SK-N-SH (cell line): ENCODE measurements around the gene GGPS1. TPM values are rescaled to one million over a fixed set of nuclear protein-coding genes. Genes with fewer than 3 reads are reported as not detected.

Experiments used
- CTCF ChIA-PET: fragments of 300-600, 350-600 bp; formaldehyde crosslinking; extraction: SDS; loops from one replicate; lab custom pipeline; 2021; lab: Yijun Ruan, JAX
- POLR2A ChIA-PET: fragments of 350-600 bp; sonication (Branson Sonifier 250); formaldehyde crosslinking; extraction: SDS; loops from one replicate; lab custom pipeline; 2020; ENCODE audit warnings: antibody characterized with exemption, inconsistent platforms; lab: Yijun Ruan, JAX
- DNase-seq: peaks from one replicate; pipeline ENCODE4 v3.0.0; 2012
- H2AFZ ChIP-seq: fragments of 200-600 bp; sonication (generic); 2 replicates; pipeline ENCODE4 v1.8.1; 2016; ENCODE audit warnings: antibody characterized with exemption, mild to moderate bottlenecking, low read depth
- H3F3A ChIP-seq: fragments of 200-600 bp; sonication (generic); replicated peaks from 2 replicates; pipeline ENCODE3; 2016; ENCODE audit warnings: antibody characterized with exemption, mild to moderate bottlenecking; ENCODE audit not compliant: insufficient read depth
- H3K27ac ChIP-seq, 2 experiments: fragments of 200-500 bp in 1 of 2; fragments of 200-600 bp in 1 of 2; sonication (Bioruptor generic) in 1 of 2; sonication (generic), shearing (Covaris generic) in 1 of 2; 2 replicates each; pipeline versions ENCODE4 v1.5.1 to v1.6.1; 2014 to 2016; ENCODE audit warnings: low read depth in 2 of 2, inconsistent platforms in 1 of 2, low read length in 1 of 2, mild to moderate bottlenecking in 1 of 2, mixed read lengths in 1 of 2
- H3K27me3 ChIP-seq: fragments of 200-600 bp; sonication (generic), shearing (Covaris generic); 2 replicates; pipeline ENCODE4 v1.6.1; 2016; ENCODE audit warnings: mixed run types; ENCODE audit not compliant: insufficient read depth
- H3K36me3 ChIP-seq, 2 experiments: fragments of 200-500 bp in 1 of 2; fragments of 200-600 bp in 1 of 2; sonication (Bioruptor generic) in 1 of 2; sonication (generic) in 1 of 2; replicated peaks in 1 of 2; 2 replicates each; pipeline versions ENCODE3 to v1.5.1; 2014 to 2016; ENCODE audit warnings: low read length in 1 of 2, mild to moderate bottlenecking in 1 of 2; ENCODE audit not compliant: insufficient read depth in 2 of 2, control insufficient read depth in 1 of 2
- H3K4me1 ChIP-seq, 2 experiments: fragments of 200-500 bp in 1 of 2; fragments of 200-600 bp in 1 of 2; sonication (Bioruptor generic) in 1 of 2; sonication (generic), shearing (Covaris generic) in 1 of 2; 2 replicates each; pipeline versions ENCODE4 v1.5.1 to v1.6.1; 2014 to 2016; ENCODE audit warnings: low read depth in 1 of 2, low read length in 1 of 2, mixed run types in 1 of 2; ENCODE audit not compliant: insufficient read depth in 2 of 2, control insufficient read depth in 1 of 2
- H3K4me2 ChIP-seq: fragments of 200-600 bp; sonication (generic), shearing (Covaris generic); 2 replicates; pipeline ENCODE4 v1.6.1; 2017; ENCODE audit warnings: mixed run types
- H3K4me3 ChIP-seq, 2 experiments: fragments of 200-500 bp in 1 of 2; fragments of 200-600 bp in 1 of 2; sonication (Bioruptor generic) in 1 of 2; sonication (generic), shearing (Covaris generic) in 1 of 2; 2 replicates each; pipeline versions ENCODE4 v1.5.1 to v1.8.1; 2014 to 2016; ENCODE audit warnings: low read depth in 2 of 2, inconsistent platforms in 1 of 2, low read length in 1 of 2, mild to moderate bottlenecking in 1 of 2, mixed read lengths in 1 of 2, moderate library complexity in 1 of 2
- H3K79me2 ChIP-seq: fragments of 200-600 bp; sonication (generic); 2 replicates; pipeline ENCODE4 v1.8.1; 2017; ENCODE audit warnings: mild to moderate bottlenecking; ENCODE audit not compliant: insufficient read depth
- H3K9ac ChIP-seq: fragments of 200-600 bp; sonication (generic); 2 replicates; pipeline ENCODE4 v1.6.1; 2017; ENCODE audit warnings: mixed run types
- H3K9me2 ChIP-seq: fragments of 200-600 bp; sonication (generic); 2 replicates; pipeline ENCODE4 v1.6.1; 2017; ENCODE audit warnings: mixed run types
- H3K9me3 ChIP-seq: fragments of 200-600 bp; sonication (generic); 2 replicates; pipeline ENCODE4 v1.6.1; 2017; ENCODE audit warnings: mixed run types, mild to moderate bottlenecking, moderate library complexity
- H4K20me1 ChIP-seq: fragments of 200-600 bp; sonication (generic); 2 replicates; pipeline ENCODE4 v1.6.1; 2017; ENCODE audit warnings: mild to moderate bottlenecking, mixed run types; ENCODE audit not compliant: insufficient read depth
- ELF1 ChIP-seq: IDR thresholded peaks from 2 replicates; pipeline ENCODE4 v1.4.0; 2012
- EP300 ChIP-seq, 2 experiments: IDR thresholded peaks; 2 replicates each; pipeline versions ENCODE4 v1.4.0 to v1.6.1; 2012; ENCODE audit warnings: borderline replicate concordance in 1 of 2, low read depth in 1 of 2, low read length in 1 of 2
- FOXM1 ChIP-seq: IDR thresholded peaks from 2 replicates; pipeline ENCODE4 v1.4.0; 2012; ENCODE audit warnings: low read depth, mild to moderate bottlenecking
- JUND ChIP-seq: IDR thresholded peaks from 2 replicates; pipeline ENCODE4 v1.4.0; 2012
- NRF1 ChIP-seq: IDR thresholded peaks from 2 replicates; pipeline ENCODE4 v1.6.1; 2012; ENCODE audit warnings: low read depth, mild to moderate bottlenecking, low read length
- POLR2AphosphoS5 ChIP-seq: IDR thresholded peaks from 2 replicates; pipeline ENCODE4 v1.6.1; 2012; ENCODE audit warnings: low read depth, low read length
- RAD21 ChIP-seq: IDR thresholded peaks from 2 replicates; pipeline ENCODE4 v1.6.1; 2012; ENCODE audit warnings: mild to moderate bottlenecking, low read length
- TCF12 ChIP-seq: IDR thresholded peaks from 2 replicates; pipeline ENCODE4 v1.4.0; 2012
- ZBTB33 ChIP-seq: IDR thresholded peaks from 2 replicates; pipeline ENCODE4 v1.4.0; 2012; ENCODE audit warnings: low read depth, borderline replicate concordance
- WGBS: methylation state at CpG from one replicate; pipeline ENCODE4 v1.1.6; 2017; ENCODE audit warnings: low lambda C conversion rate; 5-methylcytosine and 5-hydroxymethylcytosine counted together
- polyA plus RNA-seq, 3 experiments: library from polyadenylated mRNA; depleted of rRNA; stranded (reverse); fragments of >200 nt; gene quantifications; 2 replicates each; pipeline ENCODE4 v1.2.3, GENCODE V29; 2012
- TF ChIP-seq, protein P1 (sequence below): IDR thresholded peaks from 2 replicates; pipeline ENCODE4 v1.6.1; 2012; ENCODE audit warnings: mild to moderate bottlenecking, low read depth, low read length, moderate library complexity

GGPS1 gene
- polyA plus RNA-seq, 1 of the 3 experiments (the other 2 are of a cell fraction): 15.7 TPM

- H3K27me3 ChIP-seq: no peaks in the 10 kb centered on the region
- H3K36me3 ChIP-seq: peaks cover 0 to 9% of the 10 kb centered on the region in 2 experiments
- H3K27ac ChIP-seq: no peak overlapping the region
- ChIA-PET CTCF (interaction anchor here (1.0 kb wide), 1 partner anchor 46 kb away, joined by 4 read pairs; no protein-coding TSS in a partner anchor), POLR2A (no interaction called here)
- H3K4me3 ChIP-seq: no peak overlapping the region
- peaks cover 90% of the 10 kb centered on the region for H4K20me1 ChIP-seq
- no peak overlapping the region for H2AFZ ChIP-seq
- peaks cover 0 to 3% of the 10 kb centered on the region in 2 experiments; a peak in 2 of 4 replicates for H3K4me1 ChIP-seq
- no peak for DNase-seq
- no peak overlapping the region for H3K4me2 ChIP-seq
- no peak for TF ChIP-seq POLR2AphosphoS5
- TF ChIP-seq JUND: no peak
- no peak for TF ChIP-seq EP300 (IDR thresholded peaks at IDR 0.05; ENCODE audit: borderline replicate concordance in 1 of 2, low read depth in 1 of 2, low read length in 1 of 2)
- peaks cover 5% of the 10 kb centered on the region for H3F3A ChIP-seq
- H3K79me2 ChIP-seq: peaks cover 96% of the 10 kb centered on the region
- no peaks in the 10 kb centered on the region for H3K9me2 ChIP-seq
- H3K9ac ChIP-seq: no peak overlapping the region
- no peaks in the 10 kb centered on the region for H3K9me3 ChIP-seq
- WGBS: 94% methylated on average over 10 of the region's 10 CpGs
Observed at GRCh38 chr1:235299169-235299858, 29.1 kb upstream of the GGPS1 start.

GRCh38 chr1:235302143-235302542 lies 26.2 kb upstream of the GGPS1 start:
- Histone ChIP-seq H3F3A (peaks cover 6% of the 10 kb centered on the region), H3K79me2 (peaks cover 97% of the 10 kb centered on the region), H3K9me2 (no peaks in the 10 kb centered on the region), H3K36me3 (peaks cover 0 to 6% of the 10 kb centered on the region in 2 experiments), H3K4me2 (no peak overlapping the region), H3K27me3 (no peaks in the 10 kb centered on the region), H4K20me1 (peaks cover 93% of the 10 kb centered on the region), H3K4me3 (no peak overlapping the region), H3K4me1 (peaks cover 0 to 10% of the 10 kb centered on the region in 2 experiments; a peak in 2 of 4 replicates), H3K9ac (no peak overlapping the region), H3K27ac (no peak overlapping the region), H2AFZ (no peak overlapping the region), H3K9me3 (no peaks in the 10 kb centered on the region)
- CTCF ChIA-PET: no interaction called here
- 89% methylated on average over 1 of the region's 1 CpG for WGBS
- POLR2A ChIA-PET: no interaction called here
- DNase-seq: no peak
- TF ChIP-seq ZBTB33 (no peak), FOXM1 (no peak), RAD21 (no peak), ELF1 (no peak), TCF12 (no peak), NRF1 (no peak)
- TF ChIP-seq, protein P1, sequence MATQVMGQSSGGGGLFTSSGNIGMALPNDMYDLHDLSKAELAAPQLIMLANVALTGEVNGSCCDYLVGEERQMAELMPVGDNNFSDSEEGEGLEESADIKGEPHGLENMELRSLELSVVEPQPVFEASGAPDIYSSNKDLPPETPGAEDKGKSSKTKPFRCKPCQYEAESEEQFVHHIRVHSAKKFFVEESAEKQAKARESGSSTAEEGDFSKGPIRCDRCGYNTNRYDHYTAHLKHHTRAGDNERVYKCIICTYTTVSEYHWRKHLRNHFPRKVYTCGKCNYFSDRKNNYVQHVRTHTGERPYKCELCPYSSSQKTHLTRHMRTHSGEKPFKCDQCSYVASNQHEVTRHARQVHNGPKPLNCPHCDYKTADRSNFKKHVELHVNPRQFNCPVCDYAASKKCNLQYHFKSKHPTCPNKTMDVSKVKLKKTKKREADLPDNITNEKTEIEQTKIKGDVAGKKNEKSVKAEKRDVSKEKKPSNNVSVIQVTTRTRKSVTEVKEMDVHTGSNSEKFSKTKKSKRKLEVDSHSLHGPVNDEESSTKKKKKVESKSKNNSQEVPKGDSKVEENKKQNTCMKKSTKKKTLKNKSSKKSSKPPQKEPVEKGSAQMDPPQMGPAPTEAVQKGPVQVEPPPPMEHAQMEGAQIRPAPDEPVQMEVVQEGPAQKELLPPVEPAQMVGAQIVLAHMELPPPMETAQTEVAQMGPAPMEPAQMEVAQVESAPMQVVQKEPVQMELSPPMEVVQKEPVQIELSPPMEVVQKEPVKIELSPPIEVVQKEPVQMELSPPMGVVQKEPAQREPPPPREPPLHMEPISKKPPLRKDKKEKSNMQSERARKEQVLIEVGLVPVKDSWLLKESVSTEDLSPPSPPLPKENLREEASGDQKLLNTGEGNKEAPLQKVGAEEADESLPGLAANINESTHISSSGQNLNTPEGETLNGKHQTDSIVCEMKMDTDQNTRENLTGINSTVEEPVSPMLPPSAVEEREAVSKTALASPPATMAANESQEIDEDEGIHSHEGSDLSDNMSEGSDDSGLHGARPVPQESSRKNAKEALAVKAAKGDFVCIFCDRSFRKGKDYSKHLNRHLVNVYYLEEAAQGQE: no peak
